GM18505 (cell line): ENCODE measurements around the gene ASAH2B.

ENCODE experiments used
- ATAC-seq: cut with Tn5 transposase; IDR thresholded peaks from one replicate; pipeline ENCODE4 v1.9.1; 2021; ENCODE audit not compliant: unreplicated experiment
- POLR2A ChIP-seq: IDR thresholded peaks from 4 replicates; pipeline ENCODE4 v1.6.1; 2011; ENCODE audit warnings: borderline replicate concordance; ENCODE audit not compliant: insufficient read depth, insufficient read length; ENCODE audit errors: extremely low read depth

ASAH2B gene

GRCh38 chr10:50788951-50789945 is 49.5 kb downstream of the ASAH2B start:
- ATAC-seq: no peak

DNA sequence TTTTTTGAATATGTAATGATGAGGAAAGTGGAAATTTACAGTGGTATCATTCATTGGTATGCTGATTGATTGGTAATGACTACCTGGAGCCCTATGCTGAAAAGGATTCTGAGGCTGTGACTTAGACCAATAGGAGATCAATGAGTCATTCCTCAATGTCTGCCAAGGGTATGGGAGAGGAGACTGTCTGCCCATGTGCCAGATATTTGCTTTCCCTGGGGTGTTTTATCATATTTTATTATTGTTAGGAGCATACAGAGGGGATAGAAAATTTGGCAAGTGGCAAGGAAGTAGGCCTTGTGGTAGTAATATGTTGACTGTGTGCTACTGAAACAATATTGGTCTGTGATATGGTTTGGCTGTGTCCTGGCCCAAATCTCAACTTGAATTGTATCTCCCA is 54.8 kb downstream of the ASAH2B start:
- ATAC-seq: no peak
- TF ChIP-seq POLR2A: no peak

More at GRCh38 chr10:50788951-50789945, 49.5 kb downstream of the ASAH2B start:
- TF ChIP-seq POLR2A: no peak

DNA sequence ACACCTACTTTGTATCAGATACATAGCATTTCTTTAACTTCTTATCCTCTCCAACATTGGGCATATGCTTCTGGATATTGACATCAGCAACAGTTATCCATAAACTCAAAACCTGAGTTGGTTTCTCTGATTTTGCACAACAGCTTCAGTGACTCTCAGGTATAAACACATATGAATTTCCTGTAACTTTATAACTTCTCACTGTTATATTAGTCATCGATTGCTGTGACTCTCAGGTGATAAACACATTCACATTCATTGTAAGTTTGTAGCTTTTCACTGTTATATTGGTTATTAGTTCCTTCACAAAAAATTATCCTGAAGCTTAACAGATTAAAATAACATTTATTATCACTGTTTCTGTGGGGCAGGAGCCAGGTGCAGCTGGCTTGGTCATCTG is 57.0 kb downstream of the ASAH2B start:
- TF ChIP-seq POLR2A: no peak
- ATAC-seq: no peak

DNA sequence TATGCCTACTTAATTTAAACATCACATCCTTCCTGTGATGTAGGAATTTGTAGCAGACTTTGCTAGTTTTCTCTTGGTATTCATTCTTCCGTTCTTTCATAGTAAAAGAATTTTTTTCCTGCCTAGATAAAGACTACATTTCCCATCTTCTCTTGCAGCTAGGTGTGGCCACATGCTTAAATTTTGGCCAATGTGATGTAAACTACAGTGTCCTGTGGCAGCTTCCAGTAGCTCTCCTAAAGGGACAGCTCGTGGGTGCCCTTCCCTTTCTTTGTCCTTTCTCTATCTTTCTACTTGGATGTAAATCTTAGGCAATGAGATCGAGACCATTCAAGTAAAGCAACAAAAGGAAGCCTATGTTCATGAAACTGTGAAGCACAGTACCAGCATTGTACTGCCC is 58.6 kb downstream of the ASAH2B start:
- TF ChIP-seq POLR2A: no peak
- ATAC-seq: no peak

DNA sequence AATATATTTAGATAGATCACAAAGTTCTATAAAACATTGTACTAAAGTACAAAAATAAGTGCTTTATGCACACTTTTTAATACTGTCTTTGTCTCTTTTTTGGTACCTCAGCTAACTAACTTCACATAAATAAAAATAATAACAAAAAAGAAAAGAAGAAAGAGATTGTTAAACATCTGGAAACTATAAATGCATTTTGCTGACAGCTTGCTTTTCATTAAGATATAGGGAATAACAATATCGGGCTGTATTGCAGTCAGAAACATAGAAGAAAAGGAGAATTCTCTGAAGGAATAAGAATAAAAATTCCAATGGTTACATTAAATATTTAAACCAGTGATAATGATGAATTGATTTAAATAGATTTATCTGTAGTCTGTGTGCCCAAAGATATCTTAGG is 59.9 kb downstream of the ASAH2B start:
- ATAC-seq: no peak
- no peak for TF ChIP-seq POLR2A

DNA sequence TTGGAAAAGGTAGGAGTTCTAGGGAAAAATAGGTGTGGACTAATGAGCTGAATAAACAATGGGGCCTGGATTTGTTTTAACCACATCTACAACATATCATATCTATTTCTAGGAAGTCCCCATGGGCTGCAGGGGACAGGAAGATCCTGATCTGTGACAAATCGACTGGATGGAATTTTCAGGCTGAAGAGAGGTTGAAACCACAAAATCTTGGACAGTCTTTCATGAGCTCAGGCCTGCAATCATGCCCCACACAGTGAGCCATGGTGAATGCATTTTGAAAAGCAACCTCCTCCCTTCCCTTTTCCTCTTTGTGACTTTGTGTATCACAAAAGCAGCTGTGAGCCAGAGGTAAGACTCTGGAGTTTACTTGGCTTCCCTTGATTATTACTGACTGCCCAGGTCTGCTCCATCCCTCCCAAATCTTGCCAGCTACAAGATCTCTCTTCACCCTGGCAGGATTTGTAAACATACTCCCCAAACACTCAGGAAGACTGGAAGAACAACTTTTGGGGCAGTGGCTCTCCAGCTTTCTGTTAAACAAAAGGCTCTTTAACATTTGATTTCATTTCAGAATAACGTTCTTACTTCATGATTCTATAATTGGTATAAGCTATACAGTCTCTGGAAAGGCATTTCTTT is 66.4 kb downstream of the ASAH2B start:
- no peak for TF ChIP-seq POLR2A
- no peak for ATAC-seq

GRCh38 chr10:50807851-50808776 is 68.4 kb downstream of the ASAH2B start:
- ATAC-seq: no peak
- TF ChIP-seq POLR2A: no peak
